SIG-M5 treated with dmso at 0.1 percent for 504 hours (cell line): ENCODE results near the gene PKN2.

Source experiments
- DNase-seq: peaks from one replicate; lab custom pipeline; 2025; ENCODE audit not compliant: unreplicated experiment; lab: John Stamatoyannopoulos, UW

The PKN2 gene

GRCh38 chr1:88731475-88732269 is 47.6 kb downstream of the PKN2 start:
- DNase-seq = no peak

DNA sequence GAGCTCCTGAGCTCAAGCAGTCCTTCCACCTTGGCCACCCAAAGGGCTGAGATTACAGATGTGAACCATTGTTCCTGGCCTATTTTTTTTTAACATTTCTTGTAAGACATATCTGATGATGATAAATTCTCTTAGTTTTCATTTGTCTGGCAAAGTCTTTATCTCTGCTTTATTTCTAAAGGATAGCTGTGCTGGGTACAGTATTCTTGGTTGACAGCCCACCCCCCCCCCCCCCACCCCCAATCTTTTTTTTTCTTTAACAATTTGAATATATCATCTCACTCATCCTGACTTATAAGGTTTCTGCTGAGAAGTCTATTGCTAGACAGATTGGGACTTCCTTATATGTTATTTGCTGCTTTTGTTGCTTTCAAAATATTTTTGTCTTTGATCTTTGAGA is 51.3 kb downstream of the PKN2 start:
- DNase-seq = no peak

DNA sequence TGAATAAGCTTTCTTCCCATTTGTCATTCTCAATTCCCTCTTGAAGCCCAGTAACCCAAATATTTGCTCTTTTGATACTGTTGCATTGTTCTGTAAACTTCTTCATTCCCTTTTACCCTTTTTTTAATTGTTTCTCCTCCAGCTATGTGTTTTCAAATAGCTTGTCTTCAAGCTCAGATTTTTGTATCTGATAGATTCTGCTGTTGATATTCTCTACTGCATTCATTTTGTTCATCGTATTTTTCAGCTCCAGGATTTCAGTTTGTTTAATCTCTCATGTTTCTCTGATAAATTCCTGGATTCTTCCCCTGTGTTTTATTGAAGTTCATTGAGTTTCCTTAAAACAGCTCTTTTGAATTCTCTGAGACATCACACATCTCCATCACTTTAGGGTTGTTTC is 51.8 kb downstream of the PKN2 start:
- DNase-seq = no peak

DNA sequence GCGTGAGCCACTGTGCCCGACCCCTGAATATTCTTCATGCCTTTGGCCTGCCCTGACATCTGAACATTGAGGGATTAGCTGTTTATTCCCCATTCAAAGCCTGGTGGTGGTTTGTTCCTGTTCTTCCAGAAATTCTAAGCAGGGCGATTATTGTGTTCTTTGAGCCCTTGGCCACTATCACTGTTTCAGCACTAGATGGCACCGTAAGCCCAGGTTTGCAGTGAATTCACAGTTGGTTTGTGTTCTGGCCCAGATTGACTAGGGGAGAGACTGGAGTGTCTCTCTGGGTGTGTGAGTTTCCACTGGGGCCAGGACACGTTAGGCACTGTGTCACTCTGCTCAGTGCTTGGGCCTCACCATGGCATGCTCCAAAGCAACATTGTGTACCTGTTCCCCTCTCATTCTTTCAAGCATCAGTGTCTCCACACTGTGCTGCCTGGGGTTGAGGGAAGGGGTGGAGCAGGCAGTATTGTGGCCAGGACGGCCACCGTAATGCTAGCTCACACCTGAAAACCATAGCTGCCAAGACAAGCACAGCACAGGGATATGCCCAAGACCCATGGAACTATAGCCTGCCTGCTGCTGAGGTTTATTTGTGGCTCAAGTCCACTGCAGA is 52.7 kb downstream of the PKN2 start:
- peak; percentile 45 for DNase-seq

- DNase-seq = no peak
These were observed 53.4 kb downstream of the PKN2 start for GRCh38 chr1:88737338-88737927.

- DNase-seq = no peak
These were observed 56.7 kb downstream of the PKN2 start for GRCh38 chr1:88740784-88741183.

GRCh38 chr1:88741413-88741812 is 57.3 kb downstream of the PKN2 start:
- no peak for DNase-seq

DNA sequence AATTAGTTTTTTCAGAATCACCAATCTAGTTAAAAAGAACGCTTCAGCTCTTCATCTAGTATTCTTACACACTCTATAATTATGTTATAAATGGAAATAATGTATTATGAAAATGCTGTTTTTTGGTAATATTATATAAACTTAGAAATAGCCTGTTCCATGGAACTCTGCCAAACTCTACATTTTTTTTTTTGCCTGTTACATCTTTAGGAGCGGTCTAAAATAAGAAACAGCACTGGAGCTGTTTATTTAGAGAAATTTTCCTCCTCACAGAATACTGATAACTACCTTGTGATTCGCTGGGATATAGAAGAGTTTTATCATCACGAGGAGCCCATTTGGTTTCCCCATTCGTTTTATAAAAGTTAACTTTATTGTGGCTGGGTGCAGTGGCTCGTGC is 58.5 kb downstream of the PKN2 start:
- DNase-seq = no peak

- DNase-seq = no peak
These were observed 60.1 kb downstream of the PKN2 start for GRCh38 chr1:88744142-88744541.

DNA sequence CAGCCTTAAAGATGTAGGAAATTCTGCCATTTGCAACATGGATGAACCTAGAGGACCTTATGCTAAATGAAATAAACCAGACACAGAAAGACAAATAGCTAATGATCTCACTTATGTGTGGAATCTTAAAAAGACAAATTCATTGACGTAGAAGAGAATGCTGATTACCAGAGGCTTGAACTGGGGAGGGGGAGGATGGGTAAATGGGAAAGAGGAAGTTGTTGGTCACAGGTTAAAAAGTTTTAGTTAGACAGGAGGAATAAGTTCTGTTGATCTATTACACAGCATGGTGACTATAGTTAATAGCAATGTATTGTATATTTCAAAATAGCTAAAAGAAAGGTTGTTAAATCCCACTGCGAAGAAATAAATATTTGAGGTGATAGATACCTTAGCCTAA is 62.8 kb downstream of the PKN2 start:
- DNase-seq = no peak

DNA sequence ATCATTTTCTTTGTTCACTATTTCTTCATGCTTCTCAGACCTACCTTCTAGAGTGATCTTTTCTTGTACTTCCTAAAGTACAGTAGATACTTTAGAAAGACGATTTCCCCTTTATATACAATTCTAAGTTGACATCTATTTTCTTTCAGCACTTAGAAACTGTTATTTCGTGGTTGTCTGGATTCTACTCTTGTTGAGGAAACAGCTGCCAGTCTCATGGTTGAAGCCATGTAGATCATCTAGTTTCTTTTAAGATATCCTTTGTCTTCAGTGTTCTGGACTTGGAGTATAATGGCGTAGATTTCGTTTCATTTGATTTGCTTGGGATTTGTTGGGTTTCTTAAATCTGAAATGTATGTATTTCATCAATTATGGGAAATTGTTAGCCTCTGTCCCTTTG is 67.6 kb downstream of the PKN2 start:
- no peak for DNase-seq

DNA sequence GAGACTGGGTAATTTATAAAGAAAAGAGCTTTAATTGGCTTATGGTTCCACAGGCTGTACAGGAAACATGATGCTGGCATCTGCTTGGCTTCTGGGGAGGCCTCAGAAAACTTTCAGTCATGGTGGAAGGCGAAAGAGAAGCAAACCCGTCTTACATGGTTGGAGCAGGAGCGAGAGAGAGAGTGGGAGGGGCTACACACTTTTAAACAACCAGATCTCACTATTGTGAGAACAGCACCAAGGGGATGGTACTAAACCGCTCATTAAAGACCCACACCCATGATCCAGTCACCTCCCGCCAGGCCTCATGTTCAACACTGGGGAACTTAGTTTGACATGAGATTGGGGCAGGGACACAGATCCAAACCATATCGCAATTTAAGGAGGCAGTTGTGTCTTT is 69.4 kb downstream of the PKN2 start:
- no peak for DNase-seq

DNA sequence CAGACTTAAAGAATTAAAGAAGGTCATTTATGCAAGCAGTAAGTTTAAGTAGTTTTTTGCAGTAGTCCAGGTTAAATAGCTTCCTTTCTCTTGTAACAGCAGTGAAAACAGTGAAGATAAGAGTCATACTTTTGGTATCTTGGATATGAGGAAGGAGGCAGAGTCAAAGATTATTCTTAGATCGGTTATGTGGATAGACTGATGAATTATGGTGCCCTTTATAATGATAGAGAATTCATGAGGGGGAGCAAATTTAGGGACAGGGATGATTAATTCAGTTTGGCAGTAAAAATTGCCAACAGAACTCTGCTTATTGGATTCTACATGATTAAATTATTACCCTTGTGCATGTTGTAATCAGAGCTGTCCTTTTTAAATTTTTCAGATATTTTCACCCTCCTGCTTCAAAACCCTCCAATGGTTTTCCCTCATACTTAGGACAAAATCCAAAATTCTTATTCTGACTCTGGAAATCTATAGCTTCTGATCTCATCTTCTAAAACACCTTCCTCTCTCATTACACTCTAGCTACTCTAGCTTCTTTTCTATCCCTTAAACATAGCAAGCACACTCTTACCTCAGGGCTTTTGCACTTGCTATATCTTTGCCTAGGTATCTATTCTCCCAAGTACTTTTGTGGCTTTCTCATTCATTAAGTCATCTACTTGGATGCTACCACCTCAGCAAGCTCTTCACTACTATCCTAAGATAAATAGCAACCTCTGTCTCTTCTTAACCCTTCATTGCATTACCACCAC is 79.8 kb downstream of the PKN2 start:
- DNase-seq = no peak

GRCh38 chr1:88768187-88768586 is 84.1 kb downstream of the PKN2 start:
- no peak for DNase-seq

DNA sequence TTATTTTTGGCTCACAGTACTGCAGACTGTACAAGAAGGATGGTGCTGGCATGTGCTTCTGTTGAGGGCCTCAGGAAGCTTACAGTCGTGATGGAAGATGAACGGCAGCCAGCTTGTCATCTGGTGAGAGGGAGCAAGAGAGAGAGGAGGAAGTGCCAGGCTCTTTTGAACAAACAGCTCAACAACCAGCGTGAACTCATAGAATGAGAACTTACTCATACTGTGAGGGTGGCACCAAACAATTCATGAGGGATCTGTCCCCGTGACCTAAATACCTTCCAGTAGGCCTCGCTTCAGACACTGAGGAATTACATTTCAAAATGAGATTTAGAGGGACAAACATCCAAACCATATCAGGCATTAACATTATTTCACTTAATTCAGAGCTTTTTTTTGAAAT is 84.7 kb downstream of the PKN2 start:
- DNase-seq = no peak

GRCh38 chr1:88773540-88774150 is 89.6 kb downstream of the PKN2 start:
- no peak for DNase-seq

DNA sequence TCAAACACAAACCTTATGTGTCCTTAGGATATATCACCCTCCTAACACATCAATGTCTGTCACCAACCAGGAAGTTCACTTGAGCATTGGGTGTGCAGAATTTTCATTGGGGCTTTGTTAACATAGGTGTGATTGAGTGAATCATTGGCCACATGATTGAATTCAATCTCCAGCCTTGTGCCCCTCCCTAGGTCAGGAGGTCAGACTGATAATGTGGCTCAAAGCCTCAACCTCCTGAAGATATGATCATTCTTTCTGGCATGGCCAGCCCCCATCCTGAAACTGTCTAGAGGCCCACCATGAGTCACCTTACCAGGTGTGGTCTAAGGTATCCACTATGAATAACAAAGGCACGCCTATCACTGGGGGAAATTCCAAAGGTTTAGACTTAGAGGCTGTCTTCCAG is 90.1 kb downstream of the PKN2 start:
- no peak for DNase-seq

- DNase-seq = no peak
These were observed 93.6 kb downstream of the PKN2 start for GRCh38 chr1:88777604-88778149.

DNA sequence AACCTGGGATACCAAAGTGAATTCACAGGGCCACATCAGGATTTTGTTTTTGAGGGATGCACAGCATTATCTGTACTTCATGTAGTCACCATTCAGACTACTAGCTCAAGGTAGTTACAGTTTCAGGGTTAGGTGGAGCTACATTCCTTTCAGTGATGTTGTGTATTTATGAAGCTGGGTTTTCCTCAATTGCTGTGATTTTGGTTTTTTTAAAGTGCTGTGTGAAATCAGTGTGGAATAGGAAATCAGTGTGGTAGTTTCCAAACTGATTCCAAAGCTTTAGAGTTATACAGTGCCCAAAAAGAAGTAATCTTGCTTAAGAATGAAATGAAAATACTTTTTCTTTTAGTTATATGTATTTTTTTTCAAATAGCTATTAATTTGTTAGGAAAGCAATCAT is 95.8 kb downstream of the PKN2 start:
- DNase-seq = no peak

DNA sequence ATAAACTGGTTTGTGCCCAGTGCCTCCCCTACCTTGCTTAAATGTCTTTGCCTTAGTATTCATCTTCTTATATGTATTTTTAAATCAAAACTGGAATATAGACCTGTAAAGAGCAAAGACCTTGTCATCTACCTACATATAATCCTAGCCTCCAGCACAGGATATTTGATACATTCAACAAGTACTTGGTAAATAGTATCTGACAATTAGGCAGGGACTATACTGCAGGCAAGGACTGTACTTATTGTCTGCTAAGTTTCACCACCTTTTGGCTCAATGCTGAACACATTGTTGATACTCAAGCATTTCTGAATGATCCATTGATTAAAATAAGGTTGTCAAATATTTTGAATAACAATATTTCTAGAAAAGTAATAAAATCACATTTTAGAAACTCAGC is 96.4 kb downstream of the PKN2 start:
- no peak for DNase-seq

DNA sequence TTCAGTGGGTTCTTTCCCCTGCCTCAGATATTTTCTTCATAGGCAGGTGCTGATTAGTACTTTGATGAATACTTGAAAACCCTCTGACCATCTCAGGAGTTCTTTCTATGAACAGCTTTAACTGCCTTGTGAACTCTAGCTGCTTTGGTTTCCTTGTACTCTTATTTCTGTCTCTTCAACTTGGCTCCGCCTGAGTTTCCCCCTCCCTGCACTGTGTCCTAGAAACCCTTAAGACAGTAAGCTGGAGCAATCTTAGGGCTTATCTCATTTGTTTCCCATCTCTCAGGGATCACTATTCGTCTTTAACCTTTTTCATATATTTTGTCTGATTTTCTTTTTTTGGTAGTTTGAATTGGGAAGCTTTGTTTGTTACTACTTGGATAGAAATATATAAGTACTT is 99.1 kb downstream of the PKN2 start:
- no peak for DNase-seq
